Vagina (tissue), 2 donors: ENCODE data around the gene ZBED1. TPM values are rescaled to one million over a fixed set of nuclear protein-coding genes. Genes with fewer than 3 reads are reported as not detected.
A peak's percentile ranks its signal among the peaks of the same experiment; 100 is the strongest.

Source experiments
- DNase-seq, 2 donors: peaks; one replicate each; pipeline ENCODE4 v3.0.0-alpha.2; 2017; ENCODE audit errors: extremely low spot score in 2 of 2
- H3K27ac ChIP-seq: fragments of 200-600 bp; sonication (generic); one replicate; pipeline ENCODE4 v1.5.1; 2019
- H3K27me3 ChIP-seq: fragments of 200-600 bp; sonication (generic); one replicate; pipeline ENCODE4 v1.5.1; 2019
- H3K36me3 ChIP-seq, 2 donors: fragments of 200-600 bp; sonication (generic); one replicate each; pipeline ENCODE4 v1.5.1; 2017 to 2019
- H3K4me1 ChIP-seq: fragments of 200-600 bp; sonication (generic); one replicate; pipeline ENCODE4 v1.5.1; 2019
- H3K4me3 ChIP-seq, 2 donors: fragments of 200-600 bp; sonication (generic); 1 replicate in 1 of 2; 2 replicates in 1 of 2; pipeline ENCODE4 v1.5.1; 2016 to 2019
- H3K9me3 ChIP-seq: fragments of 200-600 bp; sonication (generic); one replicate; pipeline ENCODE4 v1.5.1; 2019
- CTCF ChIP-seq, 3 experiments: fragments of 450-650 bp in 2 of 3; fragments of 200-600 bp in 1 of 3; sonication (generic) in 1 of 3; IDR thresholded peaks; one replicate each; pipeline ENCODE4 v1.5.1; 2017 to 2019; ENCODE audit warnings: antibody characterized with exemption in 3 of 3, mild to moderate bottlenecking in 2 of 3, moderate library complexity in 2 of 3
- POLR2A ChIP-seq, 2 donors: fragments of 450-650 bp; IDR thresholded peaks; one replicate each; pipeline ENCODE4 v1.6.1; 2017; ENCODE audit warnings: antibody characterized with exemption in 2 of 2, mild to moderate bottlenecking in 2 of 2, moderate library complexity in 2 of 2
- POLR2AphosphoS5 ChIP-seq, 2 donors: sonication (generic); formaldehyde crosslinking; IDR thresholded peaks; one replicate each; pipeline ENCODE4 v1.9.0; 2017; ENCODE audit warnings: antibody characterized with exemption in 2 of 2, mild to moderate bottlenecking in 2 of 2, low read depth in 1 of 2; ENCODE audit not compliant: insufficient read depth in 1 of 2
- intact Hi-C: fragments of 100-400 bp; cut with DNase I; formaldehyde crosslinking; loops from one replicate; pipeline ENCODE4 v1.15.1; 2023
- total RNA-seq: library from RNA; depleted of rRNA; stranded (reverse); fragments of >200 nt; gene quantifications from one replicate; pipeline ENCODE4 v1.2.3, GENCODE V29; 2016

Gene ZBED1
- total RNA-seq, 1 donor from 2014 or later, result 32.7 TPM

GRCh38 chrX:2497961-2498780 lies 2.6 kb downstream of the ZBED1 start:
- intact Hi-C loops, result no loop called here
- peaks cover 31% of the 10 kb centered on the region for H3K4me1 ChIP-seq

GRCh38 chrX:2495595-2495994 lies 5.2 kb downstream of the ZBED1 start:
- peaks cover 31% of the 10 kb centered on the region for H3K4me1 ChIP-seq
- no peak for DNase-seq
- no peak overlapping the region for H3K27ac ChIP-seq
- H3K4me3 ChIP-seq, result no peak overlapping the region
- H3K9me3 ChIP-seq, result no peaks in the 10 kb centered on the region
- no peaks in the 10 kb centered on the region for H3K36me3 ChIP-seq
- H3K27me3 ChIP-seq, result no peaks in the 10 kb centered on the region
- intact Hi-C loops, result no loop called here
- no peak for TF ChIP-seq POLR2A (IDR thresholded peaks at IDR 0.05)
- TF ChIP-seq CTCF (IDR thresholded peaks at IDR 0.05), result no peak
- no peak for TF ChIP-seq POLR2AphosphoS5 (IDR thresholded peaks at IDR 0.05; ENCODE audit: insufficient read depth in 1 of 2, low read depth in 1 of 2)

More at GRCh38 chrX:2497961-2498780, 2.6 kb downstream of the ZBED1 start:
- H3K9me3 ChIP-seq, result no peaks in the 10 kb centered on the region
- no peaks in the 10 kb centered on the region for H3K36me3 ChIP-seq
- TF ChIP-seq CTCF (IDR thresholded peaks at IDR 0.05) (no peak), POLR2AphosphoS5 (IDR thresholded peaks at IDR 0.05; ENCODE audit: insufficient read depth in 1 of 2, low read depth in 1 of 2) (no peak), POLR2A (IDR thresholded peaks at IDR 0.05) (no peak)
- no peaks in the 10 kb centered on the region for H3K27me3 ChIP-seq
- no peak for DNase-seq
- H3K27ac ChIP-seq, result peak overlapping the region; percentile 94
- H3K4me3 ChIP-seq, result peak overlapping the region; percentile 17 to 81

- H3K27ac ChIP-seq, result no peak overlapping the region
- H3K36me3 ChIP-seq, result peaks cover 0 to 28% of the 10 kb centered on the region in 2 donors
- peaks cover 8% of the 10 kb centered on the region for H3K4me1 ChIP-seq
- TF ChIP-seq POLR2AphosphoS5 (IDR thresholded peaks at IDR 0.05; ENCODE audit: insufficient read depth in 1 of 2, low read depth in 1 of 2) (no peak), CTCF (IDR thresholded peaks at IDR 0.05) (no peak), POLR2A (IDR thresholded peaks at IDR 0.05) (no peak)
- no peak overlapping the region for H3K4me3 ChIP-seq
- no peaks in the 10 kb centered on the region for H3K9me3 ChIP-seq
- intact Hi-C loops, result no loop called here
- DNase-seq, result no peak
- no peaks in the 10 kb centered on the region for H3K27me3 ChIP-seq
These were observed 8.1 kb downstream of the ZBED1 start for GRCh38 chrX:2492531-2493218.

- no peak for TF ChIP-seq POLR2A (IDR thresholded peaks at IDR 0.05)
- no peak for TF ChIP-seq CTCF (IDR thresholded peaks at IDR 0.05)
- TF ChIP-seq POLR2AphosphoS5 (IDR thresholded peaks at IDR 0.05; ENCODE audit: insufficient read depth in 1 of 2, low read depth in 1 of 2), result no peak
- H3K4me3 ChIP-seq, result no peak overlapping the region
- intact Hi-C loops, result no loop called here
- no peaks in the 10 kb centered on the region for H3K9me3 ChIP-seq
- peaks cover 0 to 28% of the 10 kb centered on the region in 2 donors for H3K36me3 ChIP-seq
- H3K27ac ChIP-seq, result no peak overlapping the region
- H3K27me3 ChIP-seq, result no peaks in the 10 kb centered on the region
- peaks cover 13% of the 10 kb centered on the region for H3K4me1 ChIP-seq
- no peak for DNase-seq
These were observed 10.1 kb downstream of the ZBED1 start for GRCh38 chrX:2490634-2491033.
